SK-N-SH treated with all-trans-retinoic acid at 6 μM for 48 hours (cell line): ENCODE measurements around the gene SEPTIN8.

Source experiments
- BACH2 ChIP-seq: fragments of 250-450 bp; sonication (Bioruptor Pico); IDR thresholded peaks from 2 replicates; pipeline ENCODE4 v1.9.0; 2021; ENCODE audit warnings: mild to moderate bottlenecking, borderline replicate concordance
- ISL1 ChIP-seq: fragments of 250-450 bp; sonication (Bioruptor Pico); IDR thresholded peaks from 2 replicates; pipeline ENCODE4 v2.1.2; 2022; ENCODE audit warnings: mild to moderate bottlenecking, moderate library complexity
- PPARA ChIP-seq: fragments of 250-450 bp; sonication (Bioruptor Pico); IDR thresholded peaks from 2 replicates; pipeline ENCODE4 v1.5.0; 2020; ENCODE audit warnings: mild to moderate bottlenecking, borderline replicate concordance
- TCF4 ChIP-seq: fragments of 250-450 bp; sonication (Bioruptor Pico); IDR thresholded peaks from 2 replicates; pipeline ENCODE4 v1.8.0; 2021; ENCODE audit warnings: mild to moderate bottlenecking, moderate library complexity, borderline replicate concordance
- ZFP30 ChIP-seq: fragments of 450-650 bp; formaldehyde crosslinking; IDR thresholded peaks from 2 replicates; pipeline ENCODE4 v1.5.0; 2022; ENCODE audit warnings: mild to moderate bottlenecking, moderate library complexity
- TF ChIP-seq, protein P1 (sequence below): fragments of 250-450 bp; sonication (Bioruptor Pico); IDR thresholded peaks from 2 replicates; pipeline ENCODE4 v1.8.0; 2021; ENCODE audit warnings: low read depth, mild to moderate bottlenecking, moderate library complexity, borderline replicate concordance

DNA sequence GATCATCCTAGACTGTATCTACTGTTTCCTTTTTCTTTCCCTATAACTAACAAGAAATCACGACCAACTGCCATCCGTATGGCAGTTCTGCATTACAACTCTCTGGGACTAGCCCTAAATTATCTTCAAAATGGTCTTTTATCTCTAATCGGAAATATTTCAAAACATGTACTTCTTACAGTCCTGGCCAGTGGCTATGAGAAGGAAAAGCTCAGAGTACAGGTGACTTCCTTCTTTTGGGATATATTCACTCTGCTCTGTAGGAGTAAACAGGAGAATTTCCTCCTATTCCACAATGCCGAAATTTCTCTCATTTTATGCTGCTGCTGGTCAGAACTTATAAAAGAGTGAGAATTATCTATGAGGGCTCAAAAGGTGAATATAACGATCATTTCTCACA lies 1.8 kb upstream of the SEPTIN8 start:
- TF ChIP-seq TCF4 (CRISPR knock-in tag) = no peak
- TF ChIP-seq PPARA = no peak
- no peak for TF ChIP-seq ZFP30 (CRISPR knock-in tag)
- no peak for TF ChIP-seq BACH2 (CRISPR knock-in tag)
- TF ChIP-seq, protein P1, sequence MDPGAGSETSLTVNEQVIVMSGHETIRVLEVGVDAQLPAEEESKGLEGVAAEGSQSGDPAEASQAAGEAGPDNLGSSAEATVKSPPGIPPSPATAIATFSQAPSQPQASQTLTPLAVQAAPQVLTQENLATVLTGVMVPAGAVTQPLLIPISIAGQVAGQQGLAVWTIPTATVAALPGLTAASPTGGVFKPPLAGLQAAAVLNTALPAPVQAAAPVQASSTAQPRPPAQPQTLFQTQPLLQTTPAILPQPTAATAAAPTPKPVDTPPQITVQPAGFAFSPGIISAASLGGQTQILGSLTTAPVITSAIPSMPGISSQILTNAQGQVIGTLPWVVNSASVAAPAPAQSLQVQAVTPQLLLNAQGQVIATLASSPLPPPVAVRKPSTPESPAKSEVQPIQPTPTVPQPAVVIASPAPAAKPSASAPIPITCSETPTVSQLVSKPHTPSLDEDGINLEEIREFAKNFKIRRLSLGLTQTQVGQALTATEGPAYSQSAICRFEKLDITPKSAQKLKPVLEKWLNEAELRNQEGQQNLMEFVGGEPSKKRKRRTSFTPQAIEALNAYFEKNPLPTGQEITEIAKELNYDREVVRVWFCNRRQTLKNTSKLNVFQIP = no peak
- TF ChIP-seq ISL1 = no peak
